ENCODE measurements around the gene CCSER2.

The CCSER2 gene

GRCh38 chr10:84565881-84566582, 237.6 kb downstream of the CCSER2 start:
- no peak for DNase-seq (ENCODE audit: extremely low read depth, low read depth)
- H3K4me3 ChIP-seq (replicated peaks; ENCODE audit: low read depth, low read length), result no peak overlapping the region
- TF ChIP-seq CTCF (IDR thresholded peaks at IDR 0.05; ENCODE audit: low read depth, low read length, missing control alignments), result no peak

GRCh38 chr10:84567133-84567532, 238.7 kb downstream of the CCSER2 start:
- TF ChIP-seq CTCF (IDR thresholded peaks at IDR 0.05; ENCODE audit: low read depth, low read length, missing control alignments), result no peak
- no peak overlapping the region for H3K4me3 ChIP-seq (replicated peaks; ENCODE audit: low read depth, low read length)
- no peak for DNase-seq (ENCODE audit: extremely low read depth, low read depth)

Data from HFF-Myc (cell line).